Choroid plexus epithelial cell (primary cell): ENCODE data around the gene C3orf49.

Source experiments
- DNase-seq: peaks from one replicate; pipeline ENCODE4 v3.0.0-alpha.2; 2010; ENCODE audit warnings: low read depth
- H3K4me3 ChIP-seq: 2 replicates; pipeline ENCODE4 v1.5.1; 2011; ENCODE audit warnings: low read depth, mild to moderate bottlenecking, control low read depth, low read length, moderate library complexity
- TF ChIP-seq, protein P1 (sequence below): conservative IDR thresholded peaks from 2 replicates; pipeline ENCODE4 v1.5.1; 2011; ENCODE audit warnings: low read depth, mild to moderate bottlenecking, control low read depth, inconsistent platforms, low read length, moderate library complexity

Gene C3orf49

DNA sequence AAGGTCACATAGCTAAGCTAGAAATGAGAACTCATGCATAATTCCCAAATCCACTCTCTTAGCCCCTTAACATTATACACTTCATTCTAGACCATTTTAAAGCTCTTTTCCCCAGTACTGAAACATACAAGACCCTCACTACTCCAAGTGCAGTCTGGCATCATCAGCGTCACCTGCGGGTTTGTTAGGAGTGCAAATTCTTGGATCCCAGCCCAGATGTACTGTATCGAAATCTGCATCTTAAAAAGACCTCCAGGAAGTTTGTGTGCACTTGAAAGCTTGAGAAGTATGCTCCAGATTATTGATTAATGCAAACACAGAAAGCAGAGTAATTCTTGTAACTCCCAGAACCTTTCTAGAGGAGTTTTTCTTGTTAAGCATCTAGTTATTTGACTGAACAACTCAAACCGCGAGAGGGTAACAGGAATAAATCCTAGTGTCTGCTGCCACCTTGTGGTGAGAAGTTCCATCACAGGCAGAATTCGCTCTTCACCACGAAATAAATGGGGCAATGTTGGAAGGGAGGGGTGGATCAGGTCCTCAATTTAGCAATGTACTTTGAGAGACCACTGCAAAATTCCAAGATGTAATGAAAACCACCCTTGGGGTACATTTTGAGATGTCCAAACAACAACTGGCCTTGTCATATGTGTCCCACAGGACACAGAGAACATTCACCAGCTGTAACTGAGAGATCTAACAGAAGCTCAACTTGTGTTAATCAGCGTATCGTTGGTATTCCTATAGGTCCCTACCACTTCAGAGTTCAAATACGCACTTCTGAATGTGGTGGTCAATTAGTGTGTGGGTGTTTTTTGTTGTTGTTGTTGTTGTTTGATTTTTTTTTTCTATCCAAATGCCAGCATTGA is 583 bp upstream of the C3orf49 start:
- no peak overlapping the region for H3K4me3 ChIP-seq
- TF ChIP-seq, protein P1, sequence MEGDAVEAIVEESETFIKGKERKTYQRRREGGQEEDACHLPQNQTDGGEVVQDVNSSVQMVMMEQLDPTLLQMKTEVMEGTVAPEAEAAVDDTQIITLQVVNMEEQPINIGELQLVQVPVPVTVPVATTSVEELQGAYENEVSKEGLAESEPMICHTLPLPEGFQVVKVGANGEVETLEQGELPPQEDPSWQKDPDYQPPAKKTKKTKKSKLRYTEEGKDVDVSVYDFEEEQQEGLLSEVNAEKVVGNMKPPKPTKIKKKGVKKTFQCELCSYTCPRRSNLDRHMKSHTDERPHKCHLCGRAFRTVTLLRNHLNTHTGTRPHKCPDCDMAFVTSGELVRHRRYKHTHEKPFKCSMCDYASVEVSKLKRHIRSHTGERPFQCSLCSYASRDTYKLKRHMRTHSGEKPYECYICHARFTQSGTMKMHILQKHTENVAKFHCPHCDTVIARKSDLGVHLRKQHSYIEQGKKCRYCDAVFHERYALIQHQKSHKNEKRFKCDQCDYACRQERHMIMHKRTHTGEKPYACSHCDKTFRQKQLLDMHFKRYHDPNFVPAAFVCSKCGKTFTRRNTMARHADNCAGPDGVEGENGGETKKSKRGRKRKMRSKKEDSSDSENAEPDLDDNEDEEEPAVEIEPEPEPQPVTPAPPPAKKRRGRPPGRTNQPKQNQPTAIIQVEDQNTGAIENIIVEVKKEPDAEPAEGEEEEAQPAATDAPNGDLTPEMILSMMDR = peak; percentile 90
- peak; percentile 76 for DNase-seq

DNA sequence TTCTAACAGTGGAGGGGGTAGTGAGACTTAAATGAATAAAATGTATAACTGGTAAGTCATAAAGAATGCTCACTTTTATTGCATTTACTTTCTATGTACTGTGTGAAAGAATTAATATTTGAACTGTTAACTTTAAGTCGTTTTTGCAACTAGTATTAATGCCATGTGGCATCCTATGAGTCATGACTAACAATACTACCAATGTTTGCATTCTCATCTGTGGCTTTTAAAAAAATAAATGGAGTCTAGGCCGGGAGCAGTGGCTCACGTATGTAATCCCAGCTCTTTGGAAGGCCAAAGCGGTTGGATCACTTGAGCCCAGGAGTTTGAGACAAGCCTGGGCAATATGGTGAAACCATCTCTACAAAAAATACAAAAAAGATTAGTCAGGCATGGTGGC is 5.2 kb downstream of the C3orf49 start:
- H3K4me3 ChIP-seq = no peak overlapping the region
- DNase-seq = peak; percentile 50
- TF ChIP-seq, protein P1 = no peak

DNA sequence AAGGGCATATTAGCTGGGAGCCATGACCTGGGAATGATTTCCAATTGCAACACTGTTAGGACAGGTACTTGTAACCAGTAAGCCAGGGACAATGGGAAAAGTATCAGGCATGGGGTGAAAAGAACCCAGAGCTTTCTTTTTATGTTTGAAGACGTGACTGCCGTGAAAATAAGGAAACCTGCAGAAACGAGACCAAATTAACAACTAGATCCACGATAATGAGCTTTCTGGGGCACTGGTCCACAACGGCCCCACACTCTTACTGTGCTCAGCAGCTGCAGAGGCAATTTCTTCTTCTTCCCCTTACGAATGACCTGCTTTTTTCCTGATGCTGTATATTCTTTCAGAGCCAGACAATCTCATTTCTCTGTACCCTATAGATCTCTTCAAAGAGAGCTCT is 11.4 kb downstream of the C3orf49 start:
- H3K4me3 ChIP-seq = no peak overlapping the region
- no peak for DNase-seq
- TF ChIP-seq, protein P1 = no peak

DNA sequence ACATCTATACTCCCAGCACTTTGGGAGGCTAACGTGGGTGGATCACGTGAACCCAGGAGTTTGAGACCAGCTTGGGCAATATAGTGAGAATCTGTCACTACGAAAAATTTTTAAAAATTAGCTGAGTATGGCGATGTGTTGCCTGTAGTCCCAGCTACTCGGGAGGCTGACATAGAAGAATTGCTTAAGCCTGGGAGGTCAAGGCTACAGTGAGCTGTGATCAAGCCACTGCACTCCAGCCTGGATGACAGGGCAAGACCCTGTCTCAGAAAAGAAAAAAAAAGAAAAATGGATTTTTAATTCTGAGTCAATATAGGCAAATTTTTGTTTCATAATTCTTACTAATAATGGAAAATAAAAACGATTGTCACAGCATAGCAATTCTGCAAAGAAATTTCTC is 13.3 kb downstream of the C3orf49 start:
- DNase-seq = no peak
- TF ChIP-seq, protein P1 = no peak
- no peak overlapping the region for H3K4me3 ChIP-seq

DNA sequence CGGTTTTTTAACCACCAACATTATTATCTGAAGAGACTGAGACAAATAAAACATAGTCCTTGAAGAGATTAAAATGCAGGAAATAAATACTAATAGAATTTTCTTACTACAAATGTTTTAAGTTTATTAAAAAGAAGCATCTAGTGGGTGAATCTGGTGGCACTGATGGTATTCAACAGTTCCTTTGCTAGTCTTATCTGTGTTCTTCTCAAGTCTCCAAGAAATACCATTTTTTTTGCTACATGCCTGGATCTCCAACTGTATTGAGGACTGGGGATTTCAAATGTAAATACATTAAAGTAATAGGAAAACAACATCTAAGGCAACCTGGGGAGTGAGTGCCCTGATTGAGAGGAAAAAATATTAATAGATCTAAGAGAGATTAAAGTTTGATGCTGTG is 22.6 kb downstream of the C3orf49 start:
- no peak overlapping the region for H3K4me3 ChIP-seq
- DNase-seq = no peak
- TF ChIP-seq, protein P1 = no peak

DNA sequence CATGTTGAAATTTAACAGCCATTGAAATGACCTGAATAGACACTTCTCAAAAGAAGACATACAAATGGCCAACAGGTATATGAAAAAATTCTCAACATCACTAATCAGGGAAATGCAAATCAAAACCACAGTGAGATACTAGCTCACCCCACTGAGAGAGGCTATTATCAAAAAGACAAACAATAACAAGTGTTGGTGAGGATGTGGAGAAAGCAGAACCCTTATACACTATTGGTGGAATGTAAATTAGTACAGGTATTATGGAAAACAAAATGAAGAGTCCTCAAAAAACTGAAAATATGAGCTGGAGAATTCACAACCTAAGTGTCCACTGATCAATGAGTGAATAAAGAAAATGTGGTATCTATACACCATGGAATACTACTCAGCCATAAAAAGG is 23.0 kb downstream of the C3orf49 start:
- H3K4me3 ChIP-seq = no peak overlapping the region
- no peak for DNase-seq
- TF ChIP-seq, protein P1 = no peak

DNA sequence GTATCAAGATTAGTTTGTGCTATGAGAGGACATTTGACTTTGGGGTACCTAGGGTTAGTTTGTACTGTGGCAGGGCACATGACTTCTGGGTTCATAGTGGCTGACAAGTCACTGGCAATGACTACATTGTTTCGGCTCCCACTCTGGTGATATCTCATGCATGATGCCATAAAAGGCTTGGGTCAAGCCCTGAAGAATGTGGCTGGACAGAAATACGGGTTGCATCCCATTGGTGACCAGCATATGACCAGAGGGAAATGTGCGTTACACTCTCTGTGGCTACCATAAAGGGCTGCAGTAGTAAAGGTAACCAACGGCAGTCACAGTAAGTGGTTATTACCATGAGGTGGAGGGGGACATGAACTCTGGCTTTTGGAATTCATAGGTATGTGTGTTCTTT is 26.1 kb downstream of the C3orf49 start:
- H3K4me3 ChIP-seq = no peak overlapping the region
- no peak for DNase-seq
- TF ChIP-seq, protein P1 = no peak
